K562 (cell line): ENCODE data around the gene HKDC1.

ENCODE experiments used
- ADNP ChIP-seq: fragments of 200-800 bp; sonication (Bioruptor generic); IDR thresholded peaks from 2 replicates; pipeline ENCODE4 v1.6.1; 2016; ENCODE audit warnings: missing genetic modification characterization, missing compliant biosample characterization
- KDM5B ChIP-seq: fragments of 200-600 bp; sonication (generic); IDR thresholded peaks from 2 replicates; pipeline ENCODE4 v1.6.1; 2012; ENCODE audit warnings: low read depth, mild to moderate bottlenecking, moderate library complexity, low read length, control low read depth, inconsistent platforms; ENCODE audit not compliant: insufficient replicate concordance
- KLF6 ChIP-seq: fragments of 250-450 bp; sonication (Bioruptor Pico); IDR thresholded peaks from 2 replicates; pipeline ENCODE4 v1.4.0; 2020; ENCODE audit warnings: mild to moderate bottlenecking, moderate library complexity, borderline replicate concordance
- YY1 ChIP-seq, 3 experiments: IDR thresholded peaks; 2 replicates each; pipeline ENCODE4 v1.6.1; 2011; ENCODE audit warnings: low read length in 2 of 3, mild to moderate bottlenecking in 2 of 3, moderate library complexity in 2 of 3, borderline replicate concordance in 1 of 3, control low read depth in 1 of 3, low read depth in 1 of 3; ENCODE audit not compliant: insufficient read depth in 3 of 3, insufficient replicate concordance in 2 of 3, control insufficient read depth in 1 of 3, insufficient read length in 1 of 3; ENCODE audit errors: extremely low read depth in 1 of 3
- ZNF41 ChIP-seq: fragments of 250-450 bp; sonication (Bioruptor Pico); conservative IDR thresholded peaks from 2 replicates; pipeline ENCODE4 v1.4.0; 2020; ENCODE audit warnings: mild to moderate bottlenecking
- TF ChIP-seq, protein P1 (sequence below), 3 experiments: IDR thresholded peaks in 2 of 3; conservative IDR thresholded peaks in 1 of 3; 2 replicates each; pipeline ENCODE4 v1.5.1; 2011 to 2012; ENCODE audit warnings: low read length in 3 of 3, mild to moderate bottlenecking in 3 of 3, control low read depth in 2 of 3, improper control_type of control experiment in 1 of 3, inconsistent platforms in 1 of 3, low read depth in 1 of 3, mixed read lengths in 1 of 3, moderate library complexity in 1 of 3; ENCODE audit not compliant: insufficient read depth in 2 of 3

DNA sequence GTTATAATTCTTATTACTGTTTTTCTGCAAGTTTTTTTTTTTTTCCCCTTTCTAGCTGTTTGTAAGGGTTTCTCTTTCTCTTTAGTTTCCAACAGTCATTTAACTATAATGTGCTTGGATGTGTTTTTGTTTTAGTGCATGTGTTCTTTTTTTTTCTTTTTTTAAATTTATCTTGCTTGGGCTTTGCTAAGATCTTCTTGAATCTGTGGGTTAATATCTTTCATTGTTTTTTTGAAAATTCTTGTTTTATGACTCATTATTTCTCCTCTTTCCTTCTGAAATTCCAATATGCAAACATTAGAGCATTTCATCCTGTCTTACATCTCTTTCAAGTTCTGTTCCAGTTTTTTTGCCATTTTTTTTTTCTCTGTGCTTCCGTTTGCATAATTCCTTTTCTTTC is 52.5 kb downstream of the HKDC1 start:
- TF ChIP-seq YY1 (IDR thresholded peaks at IDR 0.05; ENCODE audit: borderline replicate concordance in 1 of 3, control insufficient read depth in 1 of 3, extremely low read depth in 1 of 3, insufficient read depth in 3 of 3, insufficient read length in 1 of 3, insufficient replicate concordance in 2 of 3, low read depth in 1 of 3, low read length in 2 of 3) (no peak), KLF6 (CRISPR knock-in tag) (no peak), ADNP (no peak), ZNF41 (CRISPR knock-in tag) (no peak), KDM5B (no peak)
- TF ChIP-seq, protein P1, sequence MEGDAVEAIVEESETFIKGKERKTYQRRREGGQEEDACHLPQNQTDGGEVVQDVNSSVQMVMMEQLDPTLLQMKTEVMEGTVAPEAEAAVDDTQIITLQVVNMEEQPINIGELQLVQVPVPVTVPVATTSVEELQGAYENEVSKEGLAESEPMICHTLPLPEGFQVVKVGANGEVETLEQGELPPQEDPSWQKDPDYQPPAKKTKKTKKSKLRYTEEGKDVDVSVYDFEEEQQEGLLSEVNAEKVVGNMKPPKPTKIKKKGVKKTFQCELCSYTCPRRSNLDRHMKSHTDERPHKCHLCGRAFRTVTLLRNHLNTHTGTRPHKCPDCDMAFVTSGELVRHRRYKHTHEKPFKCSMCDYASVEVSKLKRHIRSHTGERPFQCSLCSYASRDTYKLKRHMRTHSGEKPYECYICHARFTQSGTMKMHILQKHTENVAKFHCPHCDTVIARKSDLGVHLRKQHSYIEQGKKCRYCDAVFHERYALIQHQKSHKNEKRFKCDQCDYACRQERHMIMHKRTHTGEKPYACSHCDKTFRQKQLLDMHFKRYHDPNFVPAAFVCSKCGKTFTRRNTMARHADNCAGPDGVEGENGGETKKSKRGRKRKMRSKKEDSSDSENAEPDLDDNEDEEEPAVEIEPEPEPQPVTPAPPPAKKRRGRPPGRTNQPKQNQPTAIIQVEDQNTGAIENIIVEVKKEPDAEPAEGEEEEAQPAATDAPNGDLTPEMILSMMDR (IDR thresholded peaks at IDR 0.05 in 2 of 3, conservative IDR thresholded peaks at IDR 0.05 in 1 of 3; ENCODE audit: insufficient read depth in 2 of 3, low read depth in 1 of 3, low read length in 3 of 3): no peak
